GM04504 (cell line): Measurements from ENCODE around the gene RTL1.

Experiments used
- DNase-seq: peaks from one replicate; pipeline ENCODE4 v3.0.0-alpha.2; 2012; ENCODE audit warnings: low read depth

RTL1 gene

DNA sequence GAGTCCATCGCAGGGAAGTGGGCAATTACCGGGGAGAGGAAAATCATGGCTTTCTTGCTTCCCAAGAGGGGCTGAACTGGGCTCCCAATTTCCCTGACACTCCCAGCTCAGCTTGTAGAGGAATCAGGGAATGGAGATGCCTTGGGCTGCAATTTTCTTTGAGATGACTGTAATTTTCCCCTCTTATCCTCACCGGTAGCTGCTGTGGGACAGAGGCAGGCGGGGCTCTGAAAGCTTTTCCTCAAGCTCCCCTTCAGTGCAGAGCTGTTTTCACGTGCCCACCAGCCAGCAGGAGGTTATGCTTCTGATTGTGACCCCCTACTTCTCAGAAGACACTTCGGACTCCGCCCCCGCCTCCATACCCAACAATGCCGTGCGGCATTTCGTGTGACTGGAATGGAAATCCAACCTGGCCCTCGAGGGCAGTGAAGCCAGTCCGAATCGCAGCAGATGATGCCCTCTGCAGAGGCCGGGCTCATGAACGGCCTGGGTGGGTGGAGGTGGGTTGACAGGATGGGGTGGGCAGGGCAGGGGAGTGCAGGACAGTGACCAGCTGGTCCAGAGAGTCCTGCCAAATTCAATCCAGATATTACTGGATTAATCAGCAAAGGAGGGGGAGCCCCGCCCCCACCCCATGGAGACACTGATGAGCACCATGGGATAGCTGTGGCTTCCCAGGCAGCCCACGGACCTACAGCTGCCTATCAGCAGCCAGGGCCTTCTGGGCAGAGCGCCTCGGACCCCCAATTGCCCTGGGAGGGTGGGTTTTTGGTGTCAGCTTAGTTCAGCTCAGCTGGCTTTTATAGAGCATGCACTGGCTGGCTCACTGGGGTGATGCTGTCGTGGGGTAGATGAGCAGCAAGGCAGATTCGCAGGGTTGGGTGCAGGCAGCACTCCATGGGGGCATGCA, 37.6 kb downstream of the RTL1 start:
- no peak for DNase-seq

GRCh38 chr14:100864960-100865681, 38.4 kb downstream of the RTL1 start:
- no peak for DNase-seq

GRCh38 chr14:100864206-100864605, 39.3 kb downstream of the RTL1 start:
- DNase-seq = no peak

- DNase-seq = no peak
These were observed 40.7 kb downstream of the RTL1 start for GRCh38 chr14:100862793-100863192.

GRCh38 chr14:100862277-100862676, 41.2 kb downstream of the RTL1 start:
- no peak for DNase-seq

DNA sequence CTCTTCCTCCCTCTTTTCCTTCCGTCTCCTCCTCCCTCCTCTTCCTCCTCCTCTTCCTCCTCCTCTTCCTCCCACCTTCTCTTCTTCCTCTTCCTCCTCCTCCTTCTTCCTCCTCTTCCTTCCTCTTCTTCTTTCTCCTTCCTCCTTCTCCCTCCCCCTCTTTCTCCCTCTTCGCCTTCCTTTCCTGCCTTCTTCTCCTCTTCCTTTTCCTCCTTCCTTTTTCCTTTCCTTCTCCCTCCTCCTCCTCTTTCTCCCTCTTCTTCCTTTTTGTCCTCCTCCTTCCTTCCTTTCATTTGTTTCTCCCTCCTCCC, 41.6 kb downstream of the RTL1 start:
- DNase-seq = no peak

DNA sequence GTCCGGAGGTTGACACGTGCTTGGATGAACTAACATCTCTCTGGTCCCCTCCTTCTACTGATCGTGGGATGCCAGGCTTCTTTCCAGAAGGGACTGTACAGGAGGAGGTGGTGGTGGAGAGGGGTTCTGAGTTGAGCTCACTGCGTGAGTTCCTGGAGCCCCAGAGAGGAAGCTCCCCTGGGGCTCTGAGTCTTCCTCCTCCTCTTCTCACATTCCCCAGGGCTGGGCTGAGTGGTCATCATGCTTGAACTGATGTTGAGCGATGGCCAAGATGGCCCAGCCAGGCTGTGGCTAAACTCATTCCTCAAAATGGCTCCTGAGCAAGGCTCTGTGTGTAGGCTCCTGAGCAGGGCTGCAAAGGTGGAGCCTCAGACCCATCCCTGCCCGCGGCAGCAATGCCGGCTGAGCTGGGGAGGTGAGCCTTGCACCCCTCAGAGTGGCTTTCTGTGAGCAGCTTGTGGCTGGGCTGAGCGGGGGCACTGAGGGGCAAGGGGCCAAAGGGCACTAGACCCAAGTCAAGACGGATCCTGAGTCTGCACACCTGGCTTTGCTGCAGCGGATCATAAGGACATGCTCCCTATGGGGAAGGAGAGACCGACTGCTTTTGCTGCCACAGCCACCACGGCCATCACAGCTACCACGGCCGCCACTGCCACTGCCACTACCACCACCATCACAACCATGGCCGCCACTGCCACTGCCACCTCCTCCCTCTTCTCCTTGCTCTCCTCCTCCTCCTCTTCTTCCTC, 42.2 kb downstream of the RTL1 start:
- no peak for DNase-seq

GRCh38 chr14:100860556-100861187, 42.9 kb downstream of the RTL1 start:
- DNase-seq = no peak

- no peak for DNase-seq
These were observed 43.7 kb downstream of the RTL1 start for GRCh38 chr14:100859781-100860180.

- DNase-seq = no peak
These were observed 44.7 kb downstream of the RTL1 start for GRCh38 chr14:100858838-100859220.

- no peak for DNase-seq
These were observed 45.3 kb downstream of the RTL1 start for GRCh38 chr14:100857923-100858837.

DNA sequence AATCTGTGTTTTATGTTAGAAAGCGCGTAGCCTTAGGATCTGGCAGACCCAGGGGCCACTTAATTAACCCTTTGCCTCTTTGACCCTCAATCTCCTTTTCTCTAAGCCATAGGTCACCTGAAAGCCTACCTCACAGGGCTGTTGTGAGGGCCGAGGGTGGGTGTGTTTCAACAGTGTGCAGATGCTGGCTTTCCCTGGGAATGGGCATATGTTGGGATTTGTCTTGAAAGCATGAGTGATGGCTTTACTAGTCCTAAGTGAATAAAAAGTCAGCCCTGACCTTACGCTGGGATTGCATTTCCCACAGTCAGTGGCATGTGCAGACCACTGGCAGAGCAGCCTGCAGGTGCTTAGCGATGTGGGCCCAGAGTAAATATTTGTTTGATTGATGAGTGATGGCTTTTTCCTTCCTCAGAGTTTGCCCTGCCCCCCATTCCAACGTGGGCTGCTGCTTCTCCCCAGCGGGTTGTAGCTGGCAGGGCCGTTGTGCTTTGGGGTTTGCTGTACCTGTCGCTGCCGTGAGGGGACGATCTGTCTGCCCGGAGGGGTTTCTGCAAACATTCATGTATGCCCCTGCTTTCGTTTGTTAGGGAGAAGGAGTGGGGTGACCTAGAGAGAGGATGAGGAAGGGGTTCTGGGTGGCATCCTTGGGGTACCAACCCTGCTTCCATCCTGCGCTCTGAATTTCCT, 46.1 kb downstream of the RTL1 start:
- DNase-seq = no peak

DNA sequence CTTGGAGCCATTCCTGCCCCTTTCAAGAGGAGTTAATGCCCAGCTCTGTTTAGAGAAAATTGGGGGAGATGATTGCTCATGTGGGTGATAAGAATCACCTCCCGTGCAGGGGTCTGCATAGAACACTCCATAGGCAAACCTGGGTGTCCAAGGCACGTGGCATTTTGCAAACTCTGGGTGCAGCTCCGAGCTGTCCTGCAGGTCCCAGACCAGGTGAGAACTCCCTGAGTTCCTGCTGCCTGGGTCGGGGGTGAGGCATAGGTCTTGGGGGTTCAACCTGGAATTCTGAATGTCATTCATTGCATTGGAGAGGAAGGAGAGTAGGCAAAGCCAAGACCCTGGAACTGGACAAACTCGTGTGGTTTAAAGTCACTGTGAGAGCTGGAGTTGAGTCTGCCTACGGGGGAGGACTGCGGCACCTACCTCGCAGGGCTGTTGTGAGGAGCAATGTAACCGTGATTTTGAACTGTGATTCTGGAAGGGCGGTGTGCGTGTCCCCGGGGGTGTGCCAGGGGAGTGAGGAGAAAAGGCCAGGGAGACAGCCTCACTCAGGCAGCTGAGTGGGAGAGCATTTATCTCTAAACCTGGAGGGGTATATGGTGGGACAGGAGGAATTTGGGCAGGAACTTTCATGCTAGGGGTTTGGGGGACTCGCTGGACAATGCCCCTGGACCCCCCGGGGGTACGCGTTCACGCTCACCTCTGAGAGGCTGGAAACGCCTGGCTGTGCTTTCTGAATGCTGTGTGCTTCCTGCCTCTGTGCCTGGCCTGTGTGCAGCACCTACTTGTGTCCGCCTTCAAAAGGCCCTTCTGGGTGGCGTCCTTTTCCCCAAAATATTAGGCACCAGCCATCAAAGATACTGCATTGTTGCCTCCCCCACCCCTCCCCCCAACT, 47.2 kb downstream of the RTL1 start:
- no peak for DNase-seq

GRCh38 chr14:100855256-100855930, 48.1 kb downstream of the RTL1 start:
- no peak for DNase-seq

DNA sequence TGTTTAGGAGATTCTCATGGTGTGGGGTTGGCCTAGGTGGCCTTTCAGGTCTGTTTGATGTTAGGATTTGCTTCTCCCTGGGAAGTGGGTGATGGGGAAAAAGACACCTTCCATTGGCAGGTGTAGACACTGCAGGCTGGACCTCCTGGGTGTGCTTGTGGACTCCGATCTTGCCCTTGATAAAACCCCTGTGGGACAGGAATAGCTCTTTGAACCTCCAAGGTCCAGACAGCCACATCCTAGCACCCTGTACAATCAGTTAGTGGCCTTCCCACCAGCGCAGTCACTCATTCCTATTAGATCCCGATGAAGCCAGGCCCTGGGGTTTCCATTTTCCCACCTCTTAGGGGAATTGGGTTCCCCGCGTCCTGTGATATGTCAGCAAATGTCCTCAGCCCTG, 49.1 kb downstream of the RTL1 start:
- DNase-seq = no peak

GRCh38 chr14:100851946-100852620, 51.4 kb downstream of the RTL1 start:
- DNase-seq = no peak

DNA sequence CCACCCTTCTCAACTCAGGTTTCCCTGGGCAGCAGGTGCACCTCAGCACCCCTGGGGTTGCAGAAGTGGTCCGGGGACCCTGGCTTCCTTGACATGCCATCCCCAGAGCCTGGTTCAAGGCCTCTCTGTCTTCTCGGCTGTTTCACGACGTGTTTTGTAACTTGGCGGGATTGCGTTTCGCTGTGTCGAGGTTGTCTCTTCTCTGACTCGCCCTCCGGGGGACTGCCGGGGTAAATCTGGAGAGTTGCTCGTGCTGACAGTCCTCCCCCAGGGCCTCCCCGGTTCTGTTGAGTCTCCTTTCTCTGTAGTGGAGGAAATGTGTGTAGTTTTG, 52.0 kb downstream of the RTL1 start:
- DNase-seq = no peak

DNA sequence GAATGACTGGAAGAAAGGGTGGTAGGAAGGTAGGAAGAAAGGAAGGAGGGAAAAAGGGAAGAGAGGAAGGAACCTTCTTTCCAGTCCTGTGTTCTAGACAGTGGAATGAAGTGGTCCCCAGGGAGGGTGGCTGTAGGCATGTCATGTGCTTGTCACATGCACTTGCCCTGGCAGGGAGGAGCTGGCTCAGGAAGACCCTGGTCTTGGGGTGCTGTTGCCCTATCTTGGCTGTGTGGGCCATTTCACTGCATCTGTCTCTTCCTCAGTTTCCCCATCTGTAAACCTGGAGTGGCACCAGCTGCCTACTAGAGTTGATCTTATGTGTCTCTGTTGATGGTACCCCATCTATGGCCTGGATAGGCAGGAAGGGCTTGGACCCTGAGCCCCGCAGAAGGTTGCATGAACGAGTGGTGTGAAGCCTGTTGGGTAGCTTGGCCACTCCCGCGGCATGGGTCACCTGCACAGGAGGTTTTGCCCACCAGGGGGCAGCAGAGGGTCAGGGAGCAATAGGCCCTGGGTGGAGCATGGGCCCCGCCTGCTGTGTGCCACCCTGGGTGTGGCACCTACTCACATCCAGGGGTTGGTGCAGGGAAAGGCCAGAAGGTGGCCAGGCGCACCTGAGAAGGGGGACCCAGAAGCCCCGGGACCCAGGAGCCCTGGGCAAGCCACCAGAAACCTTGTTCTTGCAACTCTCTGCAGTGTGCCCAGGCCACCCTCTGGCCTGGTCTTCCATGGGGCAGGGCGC, 52.5 kb downstream of the RTL1 start:
- DNase-seq = no peak
